Right lung (tissue), 10 donors: ENCODE data around the gene MRPS23. TPM values are rescaled to one million over a fixed set of nuclear protein-coding genes. Genes with fewer than 3 reads are reported as not detected.

Experiments used
- DNase-seq, 2 donors: peaks; one replicate each; pipeline ENCODE4 v3.0.0-alpha.2; 2013
- long read RNA-seq, 8 donors: transcript quantifications; one replicate each; lab custom pipeline, GENCODE V29; 2026
- polyA plus RNA-seq, 5 donors: library from polyadenylated mRNA; unstranded; fragments of 120-200 nt; gene quantifications; one replicate each; pipeline versions ENCODE4 v1.2.1 to v1.2.3, GENCODE V29; 2013; ENCODE audit warnings: inconsistent platforms in 1 of 5, low replicate concordance in 1 of 5; ENCODE audit not compliant: insufficient read length in 5 of 5, insufficient read depth in 1 of 5

The MRPS23 gene
- 10 to 100 TPM; 40.7 to 47.7 (median 44.7) TPM for polyA plus RNA-seq
- long read RNA-seq, donor 1, full-length matches to known transcripts, result 30 of 30 reads
- long read RNA-seq, donor 1, partial matches to known transcripts, result 0 of 30 reads
- long read RNA-seq, donor 1, other reads (novel, unspliced or antisense), result 0 of 30 reads
- long read RNA-seq, donor 2, full-length matches to known transcripts, result 14 of 14 reads
- long read RNA-seq, donor 2, partial matches to known transcripts, result 0 of 14 reads
- long read RNA-seq, donor 2, other reads (novel, unspliced or antisense), result 0 of 14 reads
- long read RNA-seq, donor 3, full-length matches to known transcripts, result 18 of 18 reads
- long read RNA-seq, donor 3, partial matches to known transcripts, result 0 of 18 reads
- long read RNA-seq, donor 3, other reads (novel, unspliced or antisense), result 0 of 18 reads
- long read RNA-seq, donor 4, full-length matches to known transcripts, result 11 of 11 reads
- long read RNA-seq, donor 4, partial matches to known transcripts, result 0 of 11 reads
- long read RNA-seq, donor 4, other reads (novel, unspliced or antisense), result 0 of 11 reads
- long read RNA-seq, donor 5, full-length matches to known transcripts, result 40 of 40 reads
- long read RNA-seq, donor 5, partial matches to known transcripts, result 0 of 40 reads
- long read RNA-seq, donor 5, other reads (novel, unspliced or antisense), result 0 of 40 reads
- long read RNA-seq, donor 6, full-length matches to known transcripts, result 27 of 27 reads
- long read RNA-seq, donor 6, partial matches to known transcripts, result 0 of 27 reads
- long read RNA-seq, donor 6, other reads (novel, unspliced or antisense), result 0 of 27 reads
- long read RNA-seq, donor 7, full-length matches to known transcripts, result 21 of 26 reads
- long read RNA-seq, donor 7, partial matches to known transcripts, result 5 of 26 reads
- long read RNA-seq, donor 7, other reads (novel, unspliced or antisense), result 0 of 26 reads
- long read RNA-seq, donor 8, full-length matches to known transcripts, result 13 of 13 reads
- long read RNA-seq, donor 8, partial matches to known transcripts, result 0 of 13 reads
- long read RNA-seq, donor 8, other reads (novel, unspliced or antisense), result 0 of 13 reads

DNA sequence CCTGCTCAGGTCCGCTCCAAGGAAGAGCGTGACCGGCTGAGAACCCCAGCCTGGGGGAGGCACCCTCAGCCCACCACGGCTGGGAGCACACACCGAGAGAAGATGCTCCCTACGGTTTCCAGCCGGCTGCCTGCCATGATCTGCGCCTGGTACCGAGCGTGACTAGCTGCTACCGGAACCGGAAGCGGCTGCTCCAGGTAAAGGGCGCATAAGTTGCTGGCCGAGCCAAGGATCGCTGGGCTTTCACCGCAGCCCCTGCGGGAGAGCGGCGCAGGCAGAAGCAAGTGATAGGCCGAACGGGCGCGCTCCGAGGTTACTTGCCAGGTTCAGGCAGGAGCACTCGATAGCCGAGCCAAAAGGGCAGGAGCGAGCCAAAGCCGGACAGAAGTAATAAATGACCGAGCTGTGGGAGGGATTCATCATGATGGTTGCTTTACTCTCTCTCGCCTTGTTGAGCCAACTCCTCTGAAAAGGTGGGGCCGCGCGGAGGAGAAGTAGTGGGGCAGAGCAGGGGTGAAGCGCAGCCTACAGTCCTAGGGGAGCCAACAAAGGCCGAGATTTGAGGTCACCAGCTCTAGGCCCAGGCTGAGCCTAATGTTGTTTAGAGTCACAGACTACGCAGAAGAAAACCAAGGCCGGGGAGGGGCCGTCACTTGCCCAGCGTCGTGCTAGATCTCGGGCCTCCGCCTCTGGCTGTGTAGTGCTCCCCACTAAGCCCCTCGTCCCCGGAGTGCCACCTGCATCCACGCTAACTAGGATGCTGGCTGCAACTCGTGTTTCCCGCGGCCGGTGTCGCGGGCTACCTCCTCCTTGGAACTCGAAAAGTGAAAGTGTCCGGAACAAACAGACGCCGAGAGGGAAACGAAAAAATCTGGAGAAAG, at the start of gene MRPS23:
Gene MRPS23 (minus strand): TSS at position 171 of the 881 bp plus-strand sequence. CDS start 34 bp downstream, at position 137.
- DNase-seq, result peak; percentile 95 to 97

DNA sequence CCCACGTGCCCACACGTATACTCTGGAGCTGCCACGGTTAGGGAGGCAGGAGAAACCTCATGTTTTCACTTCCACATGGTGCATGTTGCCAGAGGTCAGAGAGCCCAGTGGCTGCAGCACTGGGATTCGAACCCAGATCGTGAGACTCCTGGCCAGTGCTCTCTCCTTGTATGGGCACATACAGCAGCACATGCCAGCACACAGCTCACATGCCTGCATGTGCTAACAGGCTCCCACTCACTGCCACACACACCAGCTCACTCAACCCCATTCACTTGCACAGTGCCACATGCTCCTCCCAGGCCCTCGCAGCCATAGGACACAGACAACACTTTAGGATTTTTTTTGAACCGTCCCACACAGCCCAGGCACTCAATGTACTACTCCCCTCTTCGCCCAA, 49.5 kb upstream of the MRPS23 start:
- DNase-seq, result no peak

DNA sequence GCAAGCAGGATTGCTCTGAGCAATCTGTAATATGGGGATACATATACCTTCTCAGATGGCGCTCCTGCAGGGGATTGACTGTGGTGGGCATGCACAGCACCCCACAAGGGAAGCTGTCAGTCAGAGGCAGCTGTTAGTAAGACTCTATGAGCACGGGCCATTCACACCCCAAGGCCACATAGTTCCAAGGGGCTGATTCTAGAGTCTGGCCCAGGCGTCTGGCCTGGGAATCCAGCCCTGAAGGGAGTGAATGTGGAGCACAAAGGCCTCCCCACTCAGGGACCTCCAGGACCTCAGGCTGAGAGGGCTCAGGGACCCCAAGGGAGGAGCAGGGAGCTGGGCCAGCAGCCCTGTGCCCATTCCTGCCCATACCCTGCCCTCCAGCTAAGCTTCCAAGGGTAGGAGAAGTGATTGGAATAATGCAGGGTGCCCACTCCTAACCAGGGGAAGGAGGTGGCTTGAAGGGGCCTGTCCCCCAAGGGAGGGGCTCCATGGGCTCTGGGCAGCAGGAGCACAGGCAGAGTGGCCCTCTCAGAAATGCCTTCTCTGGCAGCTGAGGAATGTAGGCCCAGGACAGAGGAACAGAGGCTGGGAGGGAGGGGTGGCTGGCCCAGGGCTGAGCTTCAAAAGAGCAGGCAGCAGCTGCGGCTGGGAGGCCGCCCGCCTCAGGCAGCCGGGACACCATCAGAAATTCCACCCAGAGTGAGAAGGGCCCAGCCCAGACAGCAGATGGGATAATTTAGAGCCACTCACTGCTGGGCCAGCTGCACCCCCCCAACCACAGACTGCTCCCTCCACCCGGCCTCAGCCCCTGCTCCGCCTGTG, 48.9 kb upstream of the MRPS23 start:
- peak; percentile 82 for DNase-seq

DNA sequence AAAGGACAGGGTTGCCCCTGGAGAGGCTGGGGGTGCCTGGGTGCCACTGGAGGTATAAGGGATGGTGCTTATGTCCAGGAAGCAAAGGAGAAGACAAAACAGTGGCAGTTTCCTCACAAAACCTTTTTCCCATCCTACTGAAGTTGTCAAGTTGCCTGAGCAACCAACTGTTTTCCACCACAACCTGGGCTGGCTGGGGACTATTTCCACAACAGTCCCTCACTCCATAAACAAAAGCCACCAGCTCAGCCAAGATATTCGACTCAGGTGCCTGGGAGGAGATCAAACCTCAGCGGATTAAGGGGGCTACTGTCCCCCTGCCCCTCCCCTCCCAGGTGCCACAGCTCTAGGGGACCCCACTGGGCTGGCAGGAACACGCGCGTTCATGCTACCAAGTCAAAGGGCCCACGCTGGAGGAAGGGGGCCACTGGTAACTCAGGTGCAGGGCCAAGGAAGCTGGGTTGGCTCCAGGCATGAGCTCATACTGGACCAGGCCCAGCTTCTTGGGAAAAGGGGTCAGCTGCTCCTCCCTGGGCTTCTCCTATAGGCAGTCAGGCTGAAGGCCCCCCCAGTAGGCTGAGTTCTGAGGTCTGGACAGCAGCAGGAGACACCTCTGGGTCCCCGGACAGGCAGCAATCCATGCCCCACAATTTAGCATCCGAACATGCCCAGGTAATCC, 45.7 kb upstream of the MRPS23 start:
- no peak for DNase-seq

DNA sequence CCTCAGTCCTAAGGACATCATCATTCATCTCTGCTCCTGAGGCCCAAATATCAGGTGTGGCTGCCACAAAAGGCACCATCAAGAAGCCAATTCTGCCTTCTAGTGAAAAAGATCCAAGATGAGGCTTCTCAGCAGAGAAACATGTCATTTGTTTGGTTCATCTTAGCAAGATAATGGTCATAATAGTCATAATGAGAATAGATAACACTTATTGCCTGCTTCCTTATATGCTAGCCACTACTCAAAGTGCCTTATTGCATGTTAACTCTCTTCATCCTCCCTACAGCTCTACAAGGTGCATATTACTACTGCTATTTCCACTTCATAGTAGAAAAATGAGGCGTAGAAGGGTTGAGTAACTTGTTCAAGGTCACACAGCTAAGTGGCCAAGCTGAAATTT, 45.0 kb upstream of the MRPS23 start:
- no peak for DNase-seq

DNA sequence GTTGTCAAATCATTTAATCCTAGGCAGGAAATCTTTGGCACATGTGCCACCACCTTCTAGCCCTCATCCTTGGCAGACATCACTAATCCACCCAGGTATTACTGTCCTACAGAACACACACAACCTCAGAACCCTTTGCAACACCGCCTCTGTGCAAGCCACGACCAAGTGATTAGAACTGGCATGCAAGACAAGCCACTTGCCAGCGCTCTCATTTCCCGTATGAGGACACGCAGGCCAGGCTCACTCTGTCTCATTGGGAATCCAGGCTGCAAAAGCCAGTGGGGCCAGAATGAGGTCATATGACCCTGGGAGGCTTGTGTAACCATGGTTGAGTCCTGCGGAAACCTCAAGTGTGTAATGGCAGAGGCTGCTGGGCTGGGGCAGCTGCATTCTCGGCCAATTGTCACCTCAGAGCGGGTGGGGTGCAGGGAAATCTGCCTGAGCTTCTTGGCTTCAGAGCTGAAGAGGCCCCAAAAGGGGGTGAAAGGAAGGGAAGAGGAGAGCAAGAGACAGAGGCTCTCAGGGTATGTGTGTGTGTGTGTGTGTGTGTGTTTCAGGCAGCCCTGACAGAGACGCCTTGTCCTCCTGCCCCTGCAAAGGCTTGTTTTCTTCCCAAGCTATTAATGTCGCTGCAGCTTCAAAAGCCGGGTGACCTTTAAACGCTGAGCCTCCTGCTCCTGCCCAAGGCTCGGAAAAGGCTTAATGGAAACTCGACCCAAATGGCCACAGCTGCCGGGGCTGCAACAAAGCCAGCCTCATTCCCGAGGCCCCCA, 43.2 kb upstream of the MRPS23 start:
- DNase-seq, result peak; percentile 89 to 93

DNA sequence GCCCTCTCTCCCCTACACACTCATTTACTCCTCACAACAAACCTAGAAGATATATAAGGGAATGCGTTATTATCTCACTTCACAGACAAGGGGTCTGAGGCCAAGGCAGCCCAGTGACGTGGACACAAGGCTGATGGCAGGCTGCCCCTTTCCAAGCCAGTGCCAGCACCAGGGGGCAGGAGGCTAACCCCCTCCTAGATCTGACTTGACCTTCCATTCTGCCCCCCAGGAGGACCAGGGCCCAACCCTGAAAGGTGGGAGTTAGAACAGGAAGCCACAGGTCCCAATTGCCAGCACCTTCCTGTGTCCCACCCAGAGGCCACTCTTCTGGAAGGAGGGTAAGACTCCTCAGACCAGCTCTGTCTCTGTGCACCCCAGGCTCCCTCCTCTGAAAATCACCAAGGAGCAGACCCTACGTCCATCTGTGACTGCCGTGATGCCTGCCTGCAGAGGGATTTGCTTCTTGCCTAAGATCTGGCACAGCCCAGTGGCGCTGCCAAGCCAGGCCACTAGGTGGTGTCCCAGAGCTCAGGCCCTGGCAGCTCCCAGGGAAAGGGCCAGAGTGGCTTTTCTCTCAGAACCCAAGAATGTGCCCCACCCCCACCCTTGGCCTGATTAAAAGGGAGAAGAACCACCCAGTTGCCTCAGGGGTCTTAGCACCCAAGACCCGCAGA, 42.4 kb upstream of the MRPS23 start:
- peak; percentile 87 to 92 for DNase-seq

DNA sequence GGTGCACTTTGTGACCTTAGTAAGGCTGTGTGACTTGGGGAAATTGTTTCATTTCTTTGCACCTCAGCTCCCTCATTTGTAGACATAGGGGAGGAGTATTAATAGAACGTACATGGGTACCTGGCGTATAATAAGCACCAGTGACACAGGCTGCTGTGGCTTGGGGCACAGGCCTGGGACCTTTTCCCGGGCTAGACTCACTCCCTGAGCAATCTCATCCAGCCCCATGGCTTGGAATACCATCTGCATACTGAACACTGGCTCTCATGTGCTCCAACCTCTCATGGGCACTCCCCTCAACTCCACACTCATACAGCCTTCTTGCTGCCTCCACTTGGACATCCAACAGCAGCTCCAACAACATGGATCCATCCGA, 41.0 kb upstream of the MRPS23 start:
- no peak for DNase-seq

DNA sequence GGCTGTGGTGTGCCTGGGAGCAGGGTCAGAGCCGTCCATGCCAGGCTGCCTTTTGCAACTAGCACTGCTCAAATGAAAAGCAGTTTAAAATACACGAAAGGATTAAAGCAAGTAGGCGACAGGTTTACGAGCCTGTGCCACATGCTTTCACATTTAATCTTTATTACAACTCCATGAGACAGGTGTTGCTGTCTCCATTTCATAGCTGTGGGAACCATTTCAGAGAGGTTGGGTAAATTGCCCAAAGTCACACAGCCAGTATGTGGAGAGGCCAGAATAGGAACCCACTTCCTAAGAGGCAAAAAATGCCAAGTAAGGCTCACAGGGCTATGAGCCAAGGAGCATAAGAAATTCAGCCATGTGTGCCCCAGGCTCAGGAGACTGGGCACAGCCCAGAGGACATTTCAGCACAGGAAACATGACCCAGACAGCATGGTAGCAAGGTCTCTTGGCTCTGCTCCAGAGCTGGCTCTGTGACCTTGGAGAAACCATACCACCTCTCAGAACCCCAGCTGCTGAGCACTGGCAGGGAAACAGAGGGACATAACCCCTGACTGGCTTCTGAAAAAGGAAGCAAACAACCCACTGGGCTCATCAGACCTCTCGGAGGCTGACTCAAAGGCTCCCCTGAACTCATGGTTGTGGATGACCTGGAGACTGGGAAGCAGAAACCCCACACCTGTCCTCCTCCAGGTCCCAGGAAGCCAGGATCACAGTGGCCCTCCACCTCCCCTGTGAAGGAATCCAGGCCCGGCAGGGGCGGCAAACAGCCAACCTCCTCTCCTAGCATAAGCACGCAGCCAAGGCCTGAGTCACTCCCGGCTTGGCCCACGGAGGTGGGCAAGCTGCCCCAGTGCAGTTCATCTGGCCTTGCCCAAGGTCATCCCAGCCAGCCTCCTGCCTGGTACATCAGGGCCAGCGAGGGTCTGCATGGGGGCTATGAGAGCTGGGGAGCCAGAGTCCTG, 40.3 kb upstream of the MRPS23 start:
- no peak for DNase-seq

DNA sequence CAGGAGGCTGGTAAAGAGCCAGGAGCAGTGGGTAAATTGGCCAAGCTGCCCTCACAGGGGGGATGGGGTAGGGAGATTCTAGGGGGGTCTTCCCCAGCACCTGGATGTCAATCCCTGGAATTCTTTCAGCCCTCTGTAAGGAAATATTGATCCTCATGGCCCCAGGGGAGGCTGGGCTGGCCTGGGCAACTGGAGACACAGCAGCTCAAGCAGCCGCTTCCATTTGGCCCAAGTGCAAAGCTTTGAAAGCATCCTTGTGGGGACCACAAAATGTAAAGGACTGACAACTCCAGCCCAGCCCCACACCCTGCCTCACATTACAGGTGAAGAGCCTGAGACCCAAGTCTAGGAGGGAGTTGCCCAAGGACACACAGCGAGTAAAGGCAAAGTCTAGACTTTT, 39.4 kb upstream of the MRPS23 start:
- DNase-seq, result no peak

DNA sequence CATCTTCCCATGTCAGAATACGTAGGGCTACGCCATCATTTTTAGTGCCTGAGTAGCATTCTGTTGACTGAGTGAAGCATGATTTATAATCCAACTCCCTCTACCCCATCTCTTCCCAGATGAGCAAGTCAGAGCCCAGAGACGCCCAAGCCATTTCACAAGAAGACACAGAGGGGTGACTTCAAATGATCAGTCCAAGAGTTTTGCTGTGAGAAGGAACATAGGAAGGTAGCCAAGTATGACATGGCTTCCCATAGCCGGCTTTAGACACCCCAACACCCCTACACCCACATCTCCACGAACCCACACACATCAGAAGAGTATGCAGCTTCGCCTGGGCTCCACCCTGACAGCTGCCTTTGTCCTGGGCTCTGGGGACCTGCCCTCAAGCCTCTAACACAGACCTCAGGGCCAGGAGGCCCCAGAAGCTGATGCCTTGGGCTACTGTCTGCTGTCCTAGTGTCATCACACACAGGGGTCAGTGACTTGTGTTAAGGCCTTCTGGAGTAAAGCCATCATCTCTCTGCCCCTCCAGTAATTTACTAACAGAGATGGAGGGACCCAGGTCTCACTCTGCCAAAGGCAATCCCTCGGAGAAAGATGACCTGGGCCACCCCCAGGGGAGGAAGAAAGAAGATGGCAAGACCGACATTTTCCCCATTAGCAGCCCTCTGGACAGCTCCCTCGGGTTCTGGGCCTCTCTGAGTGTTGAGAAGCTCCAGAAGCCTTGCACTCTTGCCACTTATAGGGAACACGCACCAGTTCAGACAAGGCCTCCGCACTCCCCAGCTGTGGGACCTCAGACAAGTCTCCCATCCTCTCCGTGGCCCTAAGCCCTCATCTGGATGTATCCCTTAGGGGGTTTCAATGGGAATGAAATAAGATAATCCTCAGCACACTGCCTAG, 38.7 kb upstream of the MRPS23 start:
- no peak for DNase-seq

DNA sequence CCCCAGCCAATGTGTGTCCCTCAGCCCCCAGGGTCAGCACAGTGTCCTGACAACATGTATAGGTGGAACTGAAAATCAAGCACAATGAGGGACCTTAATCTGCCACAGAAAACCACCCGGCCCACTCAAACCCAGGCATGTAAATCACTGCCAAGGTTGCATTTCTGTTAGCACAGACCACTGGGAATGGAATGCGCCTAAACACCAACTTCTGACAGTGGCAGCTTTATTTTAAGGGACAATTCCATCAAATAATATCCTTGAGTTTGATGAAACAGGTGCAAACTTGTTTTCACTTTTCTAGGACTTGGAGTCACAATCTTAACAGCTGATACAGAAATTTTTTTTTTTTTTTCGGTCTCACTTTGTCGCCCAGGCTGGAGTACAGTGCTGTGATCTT, 37.3 kb upstream of the MRPS23 start:
- DNase-seq, result no peak

DNA sequence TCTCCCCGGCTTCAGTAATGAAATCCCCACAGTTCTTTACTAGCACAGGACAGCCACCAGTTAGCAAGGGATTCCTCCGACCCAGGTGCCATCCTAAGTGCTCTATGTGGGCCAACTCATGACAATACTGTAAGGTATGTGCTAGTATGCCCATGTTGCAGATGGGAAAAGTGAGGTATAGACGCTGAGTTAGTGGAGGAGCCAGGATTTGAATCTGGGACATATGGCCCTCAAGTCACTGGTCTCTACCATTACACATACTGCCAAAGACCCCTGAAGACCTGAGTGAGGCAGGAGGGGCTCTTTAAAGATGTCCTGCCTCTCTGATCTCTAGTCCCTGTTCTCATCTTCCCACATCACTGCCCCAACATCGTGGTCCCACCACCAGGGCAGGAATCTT, 36.2 kb upstream of the MRPS23 start:
- no peak for DNase-seq

DNA sequence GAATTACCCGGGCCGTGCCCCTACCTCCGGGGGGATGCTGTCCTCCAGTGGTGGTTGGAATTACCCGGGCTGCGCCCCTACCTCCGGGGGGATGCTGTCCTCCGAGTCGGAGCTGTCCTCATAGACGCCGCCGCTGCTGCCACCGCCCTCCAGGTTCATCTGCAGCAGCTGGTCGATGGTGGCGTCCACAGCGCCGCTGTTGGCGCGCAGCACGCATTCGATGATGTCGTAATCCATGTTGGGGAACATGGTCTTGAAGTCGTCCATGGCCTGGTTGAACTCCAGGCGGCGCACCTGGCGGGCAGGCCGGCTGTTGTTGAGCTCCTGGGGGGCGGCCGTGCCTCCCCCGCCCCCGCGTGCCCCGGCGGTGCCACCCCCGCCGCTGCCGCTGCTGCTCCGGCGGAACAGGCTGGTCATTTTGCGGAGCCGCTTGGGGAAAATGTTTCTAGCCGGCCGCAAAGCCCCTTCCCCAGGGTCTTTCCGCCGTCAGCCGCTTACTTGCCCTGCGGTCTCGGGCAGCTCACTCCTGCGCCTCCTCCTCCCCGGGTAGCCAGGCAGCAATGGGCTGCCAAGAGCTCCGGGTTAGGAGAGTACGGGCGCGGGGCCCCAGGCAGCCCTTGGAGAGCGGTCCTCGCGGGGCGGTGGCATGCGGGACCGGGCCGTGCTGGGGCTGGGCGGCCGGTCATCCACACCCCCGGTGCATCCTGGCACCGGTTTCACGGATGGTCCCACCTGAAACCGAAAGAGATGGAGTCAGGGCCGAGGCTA, 35.5 kb upstream of the MRPS23 start:
- no peak for DNase-seq

DNA sequence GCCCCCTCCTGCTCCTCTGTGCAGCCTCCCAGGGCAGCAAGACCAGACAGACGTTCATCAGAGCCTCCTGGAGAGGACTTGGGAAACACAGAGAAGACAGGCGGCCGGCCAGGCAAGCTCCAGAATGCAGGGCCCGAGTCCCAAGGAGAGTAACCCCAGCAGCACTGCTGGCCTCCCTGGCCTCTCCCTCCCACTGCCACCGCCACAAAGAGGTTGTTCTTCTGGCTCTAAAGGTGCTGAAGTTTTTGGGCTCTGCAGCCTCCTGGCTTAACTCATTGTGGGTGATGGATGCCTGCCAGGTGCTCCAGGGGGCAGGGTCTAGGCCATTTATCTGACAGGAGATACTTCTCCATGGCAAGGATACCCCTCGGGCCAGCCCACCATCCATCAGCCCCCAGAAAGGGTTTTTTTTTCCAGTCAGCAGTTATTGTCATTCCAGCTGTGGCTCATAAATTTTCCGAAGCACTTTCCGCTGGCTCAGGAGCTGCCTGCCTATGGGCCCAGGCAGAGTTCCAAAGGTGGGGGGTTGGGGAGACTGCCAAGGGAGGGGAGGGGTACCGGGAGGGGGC, 32.0 kb upstream of the MRPS23 start:
- DNase-seq, result no peak
